Adipocyte (in vitro differentiated cells): ENCODE results near the gene PLCG1.

Experiments
- DNase-seq: peaks from one replicate; pipeline ENCODE4 v3.0.0-alpha.2; 2015; ENCODE audit warnings: low read depth
- H3K27me3 ChIP-seq: replicated peaks from 2 replicates; pipeline ENCODE4 v1.7.0; 2013; ENCODE audit warnings: mild to moderate bottlenecking, low read length, moderate library complexity; ENCODE audit not compliant: control insufficient read depth, insufficient read depth
- H3K36me3 ChIP-seq: 2 replicates; pipeline ENCODE4 v1.7.0; 2013; ENCODE audit warnings: low read length, mild to moderate bottlenecking, moderate library complexity; ENCODE audit not compliant: control insufficient read depth, insufficient read depth, severe bottlenecking
- H3K4me1 ChIP-seq: 2 replicates; pipeline ENCODE4 v1.7.0; 2013; ENCODE audit warnings: mild to moderate bottlenecking, low read length, moderate library complexity; ENCODE audit not compliant: control insufficient read depth, insufficient read depth
- H3K4me3 ChIP-seq: 2 replicates; pipeline ENCODE4 v1.7.0; 2013; ENCODE audit warnings: mild to moderate bottlenecking, low read length, moderate library complexity
- H3K9ac ChIP-seq: 2 replicates; pipeline ENCODE4 v1.7.0; 2013; ENCODE audit warnings: mild to moderate bottlenecking, low read length, moderate library complexity
- H3K9me3 ChIP-seq: 2 replicates; pipeline ENCODE4 v1.7.0; 2013; ENCODE audit warnings: mild to moderate bottlenecking, low read length, moderate library complexity; ENCODE audit not compliant: control insufficient read depth

Gene PLCG1

GRCh38 chr20:41204304-41205265, 67.2 kb downstream of the PLCG1 start:
- H3K36me3 ChIP-seq = peaks cover 44% of the 10 kb centered on the region
- no peak overlapping the region for H3K4me3 ChIP-seq
- no peaks in the 10 kb centered on the region for H3K4me1 ChIP-seq
- no peak overlapping the region for H3K9ac ChIP-seq
- no peaks in the 10 kb centered on the region for H3K9me3 ChIP-seq
- no peak for DNase-seq
- H3K27me3 ChIP-seq = no peaks in the 10 kb centered on the region

GRCh38 chr20:41205313-41205712, 68.0 kb downstream of the PLCG1 start:
- DNase-seq = no peak
- Histone ChIP-seq H3K4me1 (no peaks in the 10 kb centered on the region), H3K27me3 (no peaks in the 10 kb centered on the region), H3K4me3 (no peak overlapping the region), H3K9me3 (no peaks in the 10 kb centered on the region), H3K36me3 (peaks cover 44% of the 10 kb centered on the region), H3K9ac (no peak overlapping the region)

- peak; percentile 47 for DNase-seq
- H3K36me3 ChIP-seq = no peaks in the 10 kb centered on the region
- no peaks in the 10 kb centered on the region for H3K27me3 ChIP-seq
- no peak overlapping the region for H3K9ac ChIP-seq
- no peak overlapping the region for H3K4me3 ChIP-seq
- H3K9me3 ChIP-seq = no peaks in the 10 kb centered on the region
- peaks cover 18% of the 10 kb centered on the region for H3K4me1 ChIP-seq
These were observed 75.9 kb downstream of the PLCG1 start for GRCh38 chr20:41213150-41213820.

GRCh38 chr20:41214202-41214601, 76.9 kb downstream of the PLCG1 start:
- H3K4me3 ChIP-seq = no peak overlapping the region
- no peaks in the 10 kb centered on the region for H3K9me3 ChIP-seq
- no peaks in the 10 kb centered on the region for H3K36me3 ChIP-seq
- no peaks in the 10 kb centered on the region for H3K27me3 ChIP-seq
- no peak overlapping the region for H3K9ac ChIP-seq
- no peak for DNase-seq
- peaks cover 26% of the 10 kb centered on the region for H3K4me1 ChIP-seq

GRCh38 chr20:41214666-41215065, 77.3 kb downstream of the PLCG1 start:
- Histone ChIP-seq H3K4me3 (no peak overlapping the region), H3K4me1 (peaks cover 26% of the 10 kb centered on the region), H3K9ac (no peak overlapping the region), H3K9me3 (no peaks in the 10 kb centered on the region), H3K36me3 (no peaks in the 10 kb centered on the region), H3K27me3 (no peaks in the 10 kb centered on the region)
- no peak for DNase-seq

GRCh38 chr20:41217422-41217821, 80.1 kb downstream of the PLCG1 start:
- H3K9me3 ChIP-seq = no peaks in the 10 kb centered on the region
- H3K36me3 ChIP-seq = no peaks in the 10 kb centered on the region
- no peaks in the 10 kb centered on the region for H3K27me3 ChIP-seq
- no peak overlapping the region for H3K4me3 ChIP-seq
- no peak for DNase-seq
- H3K9ac ChIP-seq = no peak overlapping the region
- H3K4me1 ChIP-seq = peaks cover 40% of the 10 kb centered on the region

GRCh38 chr20:41218466-41218865, 81.1 kb downstream of the PLCG1 start:
- H3K27me3 ChIP-seq = no peaks in the 10 kb centered on the region

GRCh38 chr20:41219824-41220223, 82.5 kb downstream of the PLCG1 start:
- no peaks in the 10 kb centered on the region for H3K27me3 ChIP-seq
- DNase-seq = no peak
- no peaks in the 10 kb centered on the region for H3K9me3 ChIP-seq

More at GRCh38 chr20:41218466-41218865, 81.1 kb downstream of the PLCG1 start:
- no peak overlapping the region for H3K9ac ChIP-seq
- H3K36me3 ChIP-seq = no peaks in the 10 kb centered on the region
- H3K9me3 ChIP-seq = no peaks in the 10 kb centered on the region
- H3K4me3 ChIP-seq = no peak overlapping the region
- DNase-seq = peak; percentile 72
- peaks cover 43% of the 10 kb centered on the region for H3K4me1 ChIP-seq

GRCh38 chr20:41221614-41222218, 84.4 kb downstream of the PLCG1 start:
- no peaks in the 10 kb centered on the region for H3K27me3 ChIP-seq
- peak overlapping the region; percentile 9 for H3K4me3 ChIP-seq

More at GRCh38 chr20:41219824-41220223, 82.5 kb downstream of the PLCG1 start:
- H3K4me1 ChIP-seq = peaks cover 45% of the 10 kb centered on the region
- no peak overlapping the region for H3K9ac ChIP-seq
- no peaks in the 10 kb centered on the region for H3K36me3 ChIP-seq
- no peak overlapping the region for H3K4me3 ChIP-seq

GRCh38 chr20:41222296-41222695, 85.0 kb downstream of the PLCG1 start:
- Histone ChIP-seq H3K4me3 (peak overlapping the region; percentile 9), H3K36me3 (no peaks in the 10 kb centered on the region), H3K9me3 (no peaks in the 10 kb centered on the region), H3K27me3 (no peaks in the 10 kb centered on the region), H3K9ac (peak overlapping the region; percentile 58), H3K4me1 (peaks cover 45% of the 10 kb centered on the region)
- no peak for DNase-seq

More at GRCh38 chr20:41221614-41222218, 84.4 kb downstream of the PLCG1 start:
- peak overlapping the region; percentile 58 for H3K9ac ChIP-seq
- no peak for DNase-seq
- H3K36me3 ChIP-seq = no peaks in the 10 kb centered on the region
- peaks cover 45% of the 10 kb centered on the region for H3K4me1 ChIP-seq
- H3K9me3 ChIP-seq = no peaks in the 10 kb centered on the region

GRCh38 chr20:41222703-41223102, 85.4 kb downstream of the PLCG1 start:
- peak overlapping the region; percentile 58 for H3K9ac ChIP-seq
- peak; percentile 78 for DNase-seq
- H3K36me3 ChIP-seq = no peaks in the 10 kb centered on the region
- peak overlapping the region; percentile 9 for H3K4me3 ChIP-seq
- H3K27me3 ChIP-seq = no peaks in the 10 kb centered on the region
- no peaks in the 10 kb centered on the region for H3K9me3 ChIP-seq
- peaks cover 43% of the 10 kb centered on the region for H3K4me1 ChIP-seq
